NCI-H2196 treated with DMSO at 0.1 percent for 48 hours (cell line): ENCODE measurements around the gene PARD3B.
"Not testable (repeated sequence)": the region's sequence is repeated elsewhere in the genome, so short reads cannot be mapped to it uniquely, and the experiment has no call there.

ENCODE experiments used
- DNase-seq: peaks from one replicate; lab custom pipeline; 2025; ENCODE audit not compliant: unreplicated experiment; lab: John Stamatoyannopoulos, UW

PARD3B gene

DNA sequence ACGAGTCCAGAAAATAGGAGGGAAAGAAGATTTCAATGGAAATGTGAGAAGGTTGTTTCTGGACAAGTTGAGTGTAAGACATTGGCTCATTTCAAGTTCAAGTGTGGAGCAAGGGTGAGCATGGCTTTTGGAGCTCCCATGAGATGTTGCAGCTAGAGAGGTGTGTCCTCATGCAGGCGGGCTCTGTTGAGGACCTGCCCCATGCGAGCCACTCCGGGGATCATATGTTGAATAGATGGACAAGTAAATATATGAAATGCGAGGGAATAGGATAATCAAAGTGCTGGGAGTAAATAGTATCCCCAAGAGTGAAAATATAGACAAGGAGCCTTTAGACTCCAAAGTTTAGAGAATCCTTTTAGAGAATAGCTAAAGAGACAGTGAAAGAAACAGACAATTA, 936.6 kb downstream of the PARD3B start:
- DNase-seq: no peak

DNA sequence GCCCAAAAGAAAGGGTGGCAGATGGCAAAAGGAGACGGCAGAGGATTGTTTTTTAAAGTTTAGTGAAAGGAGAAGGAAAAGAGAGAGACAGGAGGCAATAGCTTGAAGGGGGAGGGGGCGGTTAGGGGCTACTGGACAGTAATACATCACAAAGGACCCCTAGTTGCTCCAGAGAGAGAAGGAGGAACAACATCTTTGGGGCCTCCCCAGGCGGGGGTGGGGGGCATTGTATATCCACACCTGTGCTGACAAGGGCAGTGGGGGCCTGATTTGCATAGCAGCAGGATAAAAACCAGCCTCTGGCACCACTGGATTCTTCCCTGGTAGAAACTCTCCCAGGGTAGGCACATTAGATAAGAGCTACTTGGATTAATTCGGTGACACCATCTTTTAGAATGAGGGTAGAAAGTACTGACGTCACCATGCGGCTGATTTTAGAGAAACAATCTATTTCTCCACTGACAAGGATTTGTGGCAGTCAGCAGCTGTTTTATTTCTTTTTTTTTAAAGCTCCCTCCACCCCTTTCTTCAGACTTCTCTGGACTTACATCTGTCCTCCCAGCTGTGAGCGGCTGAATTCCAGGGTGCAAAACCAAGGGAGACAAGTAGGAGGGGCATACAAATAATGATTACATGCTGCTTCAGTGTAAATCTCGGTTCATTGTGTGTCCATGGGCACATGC, 937.3 kb downstream of the PARD3B start:
- DNase-seq: no peak

- DNase-seq: no peak
Observed at GRCh38 chr2:205483095-205483494, 937.8 kb downstream of the PARD3B start.

GRCh38 chr2:205484215-205484614, 938.9 kb downstream of the PARD3B start:
- DNase-seq: no peak

GRCh38 chr2:205484764-205485163, 939.5 kb downstream of the PARD3B start:
- DNase-seq: no peak

- not testable (repeated sequence) for DNase-seq
Observed at GRCh38 chr2:205493528-205493927, 948.3 kb downstream of the PARD3B start.

DNA sequence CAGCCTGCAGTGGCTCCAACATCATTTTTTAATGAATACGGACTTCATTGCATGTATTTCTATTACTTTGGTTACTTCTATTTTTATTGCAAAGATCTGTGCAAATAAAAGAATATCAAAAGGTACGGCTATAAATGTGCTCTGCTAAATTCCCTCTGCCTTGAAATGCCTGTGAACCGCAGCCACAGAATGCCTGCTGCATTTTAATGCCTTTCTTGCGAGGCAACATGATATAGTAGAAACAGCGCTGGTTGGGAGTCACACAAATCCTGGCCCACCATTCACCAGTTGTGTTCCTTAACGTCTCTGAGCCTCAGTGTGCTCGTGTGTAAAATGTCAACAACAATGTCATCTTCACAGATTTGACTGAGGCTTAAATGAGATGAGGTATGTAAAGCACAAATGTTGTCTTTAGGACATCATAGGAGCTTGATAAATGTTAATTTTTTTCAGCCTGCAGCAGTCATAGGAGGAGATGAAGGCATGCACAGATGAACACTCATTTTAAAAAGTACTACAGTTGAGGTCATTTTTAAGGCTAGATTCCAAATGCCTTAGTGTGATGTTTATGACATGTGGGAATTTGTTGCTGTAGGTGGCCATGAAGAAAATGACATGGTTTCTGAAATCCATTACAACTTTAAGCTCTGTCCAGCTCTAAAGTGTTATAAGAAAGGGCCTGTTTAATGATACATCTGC, 949.4 kb downstream of the PARD3B start:
- no peak for DNase-seq

GRCh38 chr2:205495819-205496218, 950.5 kb downstream of the PARD3B start:
- DNase-seq: no peak

- DNase-seq: no peak
Observed at GRCh38 chr2:205496370-205496769, 951.1 kb downstream of the PARD3B start.

GRCh38 chr2:205496772-205497171, 951.5 kb downstream of the PARD3B start:
- DNase-seq: no peak

- DNase-seq: no peak
Observed at GRCh38 chr2:205499006-205499405, 953.7 kb downstream of the PARD3B start.

DNA sequence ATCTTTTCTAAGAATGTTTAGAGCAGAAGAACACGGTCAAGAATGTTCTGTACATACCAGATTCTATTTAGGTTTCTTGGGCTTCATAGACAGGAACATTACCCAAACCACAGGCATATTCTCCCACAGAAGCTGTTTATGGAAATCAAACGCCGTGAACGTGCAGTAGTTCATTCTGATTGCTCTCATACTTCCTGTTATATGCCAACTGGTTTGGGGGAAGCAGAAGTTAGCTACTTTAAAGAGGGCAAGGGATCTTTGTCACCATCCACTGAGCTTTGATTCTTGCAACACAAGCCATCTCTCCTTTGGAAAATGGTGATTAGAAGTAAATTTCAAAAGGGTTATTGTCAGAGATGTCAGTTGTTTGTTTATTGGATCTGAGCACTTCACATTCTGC, 954.8 kb downstream of the PARD3B start:
- no peak for DNase-seq

- DNase-seq: no peak
Observed at GRCh38 chr2:205500951-205501350, 955.7 kb downstream of the PARD3B start.

- DNase-seq: no peak
Observed at GRCh38 chr2:205501826-205502225, 956.6 kb downstream of the PARD3B start.

DNA sequence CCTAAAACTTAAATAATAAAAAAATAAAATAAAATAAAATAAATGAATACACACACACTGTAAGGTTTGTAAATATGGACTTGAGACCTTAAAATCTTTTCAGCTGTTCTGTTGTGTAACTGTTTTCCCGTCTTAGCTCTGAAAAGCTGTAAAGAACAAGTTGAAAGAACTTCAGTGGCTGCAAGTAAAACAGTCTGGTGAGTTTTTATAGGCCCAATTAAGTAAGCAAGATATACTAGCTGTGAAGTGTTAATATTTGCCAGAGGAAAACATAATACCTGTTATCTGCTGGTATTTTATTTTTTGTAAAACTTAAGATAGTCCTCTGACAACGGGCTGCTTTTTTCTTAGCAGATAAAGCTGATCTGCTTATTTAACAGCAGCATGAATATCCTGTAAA, 960.1 kb downstream of the PARD3B start:
- no peak for DNase-seq

- no peak for DNase-seq
Observed at GRCh38 chr2:205509655-205510054, 964.4 kb downstream of the PARD3B start.

GRCh38 chr2:205510345-205510744, 965.1 kb downstream of the PARD3B start:
- no peak for DNase-seq

DNA sequence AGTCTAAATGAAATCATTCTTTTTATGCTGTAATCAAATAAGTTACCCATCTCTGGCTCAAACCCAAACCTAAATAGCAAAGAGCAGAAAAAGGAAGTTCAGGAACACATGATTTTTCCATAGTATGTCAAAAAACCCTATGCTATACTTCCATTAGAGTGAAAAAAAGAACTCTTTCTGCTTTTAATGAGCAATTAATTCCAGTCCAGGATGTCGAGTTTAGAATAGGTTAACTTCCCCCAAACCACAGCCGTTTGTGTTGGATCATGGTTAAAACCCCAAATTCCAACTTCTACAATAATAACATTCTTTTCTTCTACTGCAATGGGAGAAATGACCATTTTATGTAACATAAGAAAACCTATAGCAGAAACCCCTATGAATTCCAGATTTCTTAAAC, 965.9 kb downstream of the PARD3B start:
- DNase-seq: no peak

DNA sequence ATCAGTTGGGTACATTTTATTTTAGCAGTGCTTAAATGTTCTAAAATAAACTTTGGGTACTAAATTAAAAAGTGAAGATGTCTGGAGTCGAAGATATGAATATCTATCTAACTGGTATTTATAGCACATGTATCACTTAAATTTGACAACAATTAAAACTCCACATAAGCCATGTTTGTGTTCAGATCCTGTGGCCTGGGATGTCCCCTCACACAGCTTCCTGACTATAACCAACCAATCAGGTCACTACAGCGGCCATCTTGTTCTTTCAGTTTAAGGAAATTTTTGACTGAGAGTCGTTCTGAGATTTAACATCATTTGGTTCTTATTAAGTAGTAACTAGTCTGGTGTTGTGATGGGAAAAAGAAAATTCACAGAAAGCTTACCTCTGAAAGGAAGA, 966.4 kb downstream of the PARD3B start:
- DNase-seq: no peak

DNA sequence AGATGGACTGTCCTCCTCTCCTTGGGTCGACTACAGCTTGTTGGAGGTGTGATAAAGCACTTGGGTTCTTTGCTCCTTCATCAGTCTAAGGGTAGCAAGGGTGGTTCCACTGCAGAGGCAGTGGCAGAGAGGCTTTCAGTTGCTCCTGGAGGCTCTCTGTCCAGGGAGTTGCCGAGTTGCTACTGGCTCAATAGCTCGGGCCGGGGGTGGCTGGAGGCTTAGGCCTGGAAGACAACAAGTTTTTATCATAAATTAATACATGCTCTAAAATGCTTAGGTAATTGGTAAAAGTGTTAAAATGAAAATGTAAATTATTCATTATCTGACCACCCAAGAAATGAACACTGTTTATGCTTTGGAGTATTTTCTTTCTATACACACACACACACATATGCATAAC, 975.0 kb downstream of the PARD3B start:
- no peak for DNase-seq

DNA sequence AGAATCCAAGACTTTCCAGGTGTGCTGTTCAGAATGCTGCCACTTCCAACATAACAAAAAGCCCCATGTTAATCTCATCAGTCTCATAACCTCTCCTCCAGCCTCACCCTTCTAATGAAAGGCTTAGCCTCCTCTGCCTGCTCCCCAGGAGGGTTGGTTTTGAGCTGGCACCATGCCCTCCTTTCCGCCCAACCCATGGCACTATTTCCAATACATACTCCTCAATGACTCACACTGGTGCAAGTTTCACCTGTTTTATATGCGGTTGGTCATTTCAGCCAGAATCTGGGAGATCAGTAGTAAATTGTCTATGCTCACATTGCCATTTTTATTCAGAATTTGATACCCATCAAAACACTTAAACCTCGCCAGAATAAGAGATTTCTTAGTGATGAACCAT, 979.4 kb downstream of the PARD3B start:
- no peak for DNase-seq

DNA sequence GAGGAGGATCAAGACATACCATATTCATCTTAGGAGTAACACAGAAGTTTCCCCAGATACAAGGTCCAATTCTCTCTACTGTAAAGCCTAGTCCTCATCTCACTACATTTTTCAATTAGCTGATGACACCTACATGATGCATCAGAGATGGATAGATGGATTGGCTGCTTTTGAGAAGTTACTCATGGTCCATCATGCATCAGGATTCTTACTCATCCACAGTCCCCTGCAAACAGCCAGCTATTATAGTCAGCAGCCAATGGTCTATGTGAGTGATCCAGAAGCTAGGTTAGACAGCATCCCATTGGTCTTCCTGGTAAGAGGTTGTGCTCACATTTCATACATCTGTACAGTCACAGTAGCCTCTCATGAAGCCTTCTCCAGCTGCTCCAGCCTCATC, 982.5 kb downstream of the PARD3B start:
- no peak for DNase-seq

- no peak for DNase-seq
Observed at GRCh38 chr2:205531072-205531471, 985.8 kb downstream of the PARD3B start.
